Measurements from ENCODE around the gene ALX3. TPM values are rescaled to one million over a fixed set of nuclear protein-coding genes. Genes with fewer than 3 reads are reported as not detected.

The ALX3 gene
- total and polyA plus RNA-seq, 2 of the 8 experiments (the other 6 are each of a cell fraction or from before 2014, with no cell fraction given): 0.20 TPM; not detected in 1

DNA sequence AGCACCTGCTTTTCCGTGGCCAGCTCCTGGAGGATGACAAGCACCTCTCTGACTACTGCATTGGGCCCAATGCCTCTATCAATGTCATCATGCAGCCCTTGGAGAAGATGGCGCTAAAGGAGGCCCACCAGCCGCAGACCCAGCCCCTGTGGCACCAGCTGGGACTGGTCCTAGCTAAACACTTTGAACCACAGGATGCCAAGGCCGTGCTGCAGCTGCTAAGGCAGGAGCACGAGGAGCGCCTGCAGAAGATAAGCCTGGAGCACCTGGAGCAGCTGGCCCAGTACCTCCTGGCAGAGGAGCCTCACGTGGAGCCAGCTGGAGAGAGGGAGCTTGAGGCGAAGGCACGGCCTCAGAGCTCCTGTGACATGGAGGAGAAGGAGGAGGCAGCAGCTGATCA lies 42.2 kb upstream of the ALX3 start:
- Histone ChIP-seq H3K79me1 (ENCODE audit: low read depth, low read length) (no peaks in the 10 kb centered on the region), H3K79me2 (ENCODE audit: control insufficient read depth in 1 of 2, insufficient read depth in 2 of 2, low read length in 2 of 2) (no peaks in the 10 kb centered on the region), H4K91ac (replicated peaks; ENCODE audit: insufficient read length, low read length) (no peak overlapping the region), H3K18ac (ENCODE audit: extremely low read depth, low read length) (no peak overlapping the region), H3K23me2 (ENCODE audit: low read depth, low read length) (no peaks in the 10 kb centered on the region), H3K23ac (ENCODE audit: insufficient read length) (no peak overlapping the region), H4K8ac (ENCODE audit: extremely low read depth, insufficient read depth, low read length) (no peak overlapping the region), H3K4me1 (replicated peaks in 1 of 4; ENCODE audit: control insufficient read depth in 3 of 4, insufficient read depth in 4 of 4, low read length in 3 of 4) (no peaks in the 10 kb centered on the region; a peak in 1 of 7 replicates), H2BK15ac (ENCODE audit: low read length) (no peak overlapping the region), H3K27me3 (replicated peaks in 1 of 4; ENCODE audit: control insufficient read depth in 3 of 4, extremely low read depth in 1 of 4, insufficient read depth in 3 of 4, low read length in 3 of 4) (no peaks in the 10 kb centered on the region; a peak in 1 of 7 replicates), H2BK20ac (ENCODE audit: low read length) (no peak overlapping the region), H3K4me3 (ENCODE audit: extremely low read depth in 1 of 4, insufficient read depth in 2 of 4, low read depth in 3 of 4, low read length in 4 of 4) (no peak overlapping the region), H4K5ac (ENCODE audit: insufficient read length, low read depth, low read length) (no peak overlapping the region), H3K14ac (ENCODE audit: insufficient read length) (no peak overlapping the region), H2AFZ (ENCODE audit: low read length) (no peak overlapping the region), H4K20me1 (replicated peaks in 1 of 2; ENCODE audit: control insufficient read depth in 1 of 2, insufficient read depth in 2 of 2, low read length in 2 of 2) (no peaks in the 10 kb centered on the region), H3K36me3 (ENCODE audit: control insufficient read depth in 2 of 4, insufficient read depth in 4 of 4, low read length in 3 of 4) (no peaks in the 10 kb centered on the region), H3K4me2 (ENCODE audit: insufficient read depth in 1 of 2, low read depth in 2 of 2, low read length in 2 of 2) (no peak overlapping the region), H3K56ac (replicated peaks; ENCODE audit: insufficient read length, low read depth, low read length) (no peak overlapping the region), H3K9me3 (ENCODE audit: insufficient read depth in 2 of 2, low read depth in 1 of 2, low read length in 1 of 2) (no peaks in the 10 kb centered on the region), H2BK12ac (ENCODE audit: low read depth, low read length) (no peak overlapping the region), H3K27ac (ENCODE audit: low read depth, low read length) (no peak overlapping the region), H3K9ac (replicated peaks in 1 of 4; ENCODE audit: extremely low read depth in 1 of 4, low read depth in 3 of 4, low read length in 3 of 4) (no peak overlapping the region), H3K4ac (replicated peaks; ENCODE audit: insufficient read length, low read depth, low read length) (no peak overlapping the region), H2AK5ac (ENCODE audit: low read depth, low read length) (no peak overlapping the region), H2BK5ac (ENCODE audit: low read depth, low read length) (no peak overlapping the region), H2BK120ac (replicated peaks; ENCODE audit: low read depth, low read length) (no peak overlapping the region)
- ChIA-PET CTCF (ENCODE audit: partially characterized antibody) (interaction anchor here (0.6 to 27.0 kb wide), 13 partner anchors 8 to 118 kb away, joined by 3 to 845 read pairs (median 5); partner anchors contain the start of gene SLC6A17), POLR2A (ENCODE audit: partially characterized antibody) (interaction anchor here (1.2 to 1.5 kb wide), 2 partner anchors 22 to 30 kb away, joined by 4 to 5 read pairs; no protein-coding TSS in a partner anchor)
- FAIRE-seq (no peak), DNase-seq (ENCODE audit: low read depth in 1 of 2, low spot score in 2 of 2) (no peak)
- WGBS, 2 experiments (ENCODE audit: extremely low coverage in 1 of 2, insufficient coverage in 1 of 2, insufficient read length in 1 of 2, insufficient replicate concordance in 2 of 2, low coverage in 1 of 2, low lambda C conversion rate in 2 of 2, missing lambda C conversion rate in 1 of 2): 84% methylated on average over 9 of the region's 9 CpGs; no CpG with 5 or more reads in 1 of the 2 experiments
- TF ChIP-seq EGR1 (IDR thresholded peaks at IDR 0.05; ENCODE audit: borderline replicate concordance, low read depth, low read length) (no peak), CHD1 (IDR thresholded peaks at IDR 0.05; ENCODE audit: low read depth, low read length) (no peak), NRF1 (IDR thresholded peaks at IDR 0.05; ENCODE audit: low read depth, low read length) (no peak), POU5F1 (IDR thresholded peaks at IDR 0.05; ENCODE audit: low read depth, low read length) (no peak), RFX5 (IDR thresholded peaks at IDR 0.05; ENCODE audit: borderline replicate concordance, low read depth, low read length) (no peak), SRF (IDR thresholded peaks at IDR 0.05; ENCODE audit: low read depth, low read length) (no peak), SIX5 (IDR thresholded peaks at IDR 0.05; ENCODE audit: low read depth, low read length) (no peak), EP300 (IDR thresholded peaks at IDR 0.05; ENCODE audit: borderline replicate concordance in 1 of 2, low read depth in 2 of 2, low read length in 2 of 2) (no peak)
- TF ChIP-seq, protein P1, sequence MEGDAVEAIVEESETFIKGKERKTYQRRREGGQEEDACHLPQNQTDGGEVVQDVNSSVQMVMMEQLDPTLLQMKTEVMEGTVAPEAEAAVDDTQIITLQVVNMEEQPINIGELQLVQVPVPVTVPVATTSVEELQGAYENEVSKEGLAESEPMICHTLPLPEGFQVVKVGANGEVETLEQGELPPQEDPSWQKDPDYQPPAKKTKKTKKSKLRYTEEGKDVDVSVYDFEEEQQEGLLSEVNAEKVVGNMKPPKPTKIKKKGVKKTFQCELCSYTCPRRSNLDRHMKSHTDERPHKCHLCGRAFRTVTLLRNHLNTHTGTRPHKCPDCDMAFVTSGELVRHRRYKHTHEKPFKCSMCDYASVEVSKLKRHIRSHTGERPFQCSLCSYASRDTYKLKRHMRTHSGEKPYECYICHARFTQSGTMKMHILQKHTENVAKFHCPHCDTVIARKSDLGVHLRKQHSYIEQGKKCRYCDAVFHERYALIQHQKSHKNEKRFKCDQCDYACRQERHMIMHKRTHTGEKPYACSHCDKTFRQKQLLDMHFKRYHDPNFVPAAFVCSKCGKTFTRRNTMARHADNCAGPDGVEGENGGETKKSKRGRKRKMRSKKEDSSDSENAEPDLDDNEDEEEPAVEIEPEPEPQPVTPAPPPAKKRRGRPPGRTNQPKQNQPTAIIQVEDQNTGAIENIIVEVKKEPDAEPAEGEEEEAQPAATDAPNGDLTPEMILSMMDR (IDR thresholded peaks at IDR 0.05; ENCODE audit: control extremely low read depth in 1 of 3, insufficient read depth in 1 of 3, low read depth in 1 of 3, low read length in 3 of 3): no peak
- TF ChIP-seq, protein P2, sequence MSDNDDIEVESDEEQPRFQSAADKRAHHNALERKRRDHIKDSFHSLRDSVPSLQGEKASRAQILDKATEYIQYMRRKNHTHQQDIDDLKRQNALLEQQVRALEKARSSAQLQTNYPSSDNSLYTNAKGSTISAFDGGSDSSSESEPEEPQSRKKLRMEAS (IDR thresholded peaks at IDR 0.05): no peak
- TF ChIP-seq, protein P3, sequence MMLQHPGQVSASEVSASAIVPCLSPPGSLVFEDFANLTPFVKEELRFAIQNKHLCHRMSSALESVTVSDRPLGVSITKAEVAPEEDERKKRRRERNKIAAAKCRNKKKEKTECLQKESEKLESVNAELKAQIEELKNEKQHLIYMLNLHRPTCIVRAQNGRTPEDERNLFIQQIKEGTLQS (IDR thresholded peaks at IDR 0.05; ENCODE audit: insufficient read depth, low read depth, low read length): no peak

Data from H1 (cell line).